Right cardiac atrium (tissue), 5 donors: Measurements from ENCODE around the gene SVIL. TPM values are rescaled to one million over a fixed set of nuclear protein-coding genes. Genes with fewer than 3 reads are reported as not detected.
"Not testable (repeated sequence)": the region's sequence is repeated elsewhere in the genome, so short reads cannot be mapped to it uniquely, and the experiment has no call there.

Source experiments
- ATAC-seq, 2 donors: fragments of 200-7000 bp; cut with Tn5 transposase; one replicate each; pipeline versions ENCODE4 v1.8.0 to v1.9.1; 2020; ENCODE audit warnings: moderate library complexity in 2 of 2, mild to moderate bottlenecking in 1 of 2
- DNase-seq, 3 donors: peaks; one replicate each; pipeline ENCODE4 v3.0.0-alpha.2; 2020
- H3K27ac ChIP-seq: one replicate; pipeline ENCODE4 v1.5.1; 2013; ENCODE audit warnings: mild to moderate bottlenecking, low read length, control low read depth, moderate library complexity
- H3K27me3 ChIP-seq: one replicate; pipeline ENCODE4 v1.6.1; 2013; ENCODE audit not compliant: control insufficient read depth, insufficient read depth
- H3K4me1 ChIP-seq: one replicate; pipeline ENCODE4 v1.6.1; 2013; ENCODE audit warnings: low read length; ENCODE audit not compliant: control insufficient read depth, insufficient read depth
- H3K4me3 ChIP-seq: one replicate; pipeline ENCODE4 v1.5.1; 2013; ENCODE audit warnings: low read length, control low read depth
- H3K9me3 ChIP-seq: one replicate; pipeline ENCODE4 v1.6.1; 2013; ENCODE audit warnings: low read length; ENCODE audit not compliant: control insufficient read depth
- WGBS: extraction: QIAGEN DNeasy Blood & Tissue Kit; methylation state at CpG from one replicate; pipeline ENCODE4 v1.1.7; 2013; 5-methylcytosine and 5-hydroxymethylcytosine counted together
- intact Hi-C, 4 donors: fragments of 100-400 bp; cut with DNase I; formaldehyde crosslinking; loops; one replicate each; pipeline versions ENCODE4 v1.11.0 to v1.14.0; 2022 to 2023
- polyA plus RNA-seq: library from polyadenylated mRNA; stranded (reverse); fragments of 200-250 nt; gene quantifications from one replicate; pipeline ENCODE4 v1.2.3, GENCODE V29; 2013
- total RNA-seq, 4 donors: library from RNA; stranded (reverse); fragmentation: NEBNext Ultra II Directional; extraction: Animal tissue kit (Norgen Biotek cat#: 25700); gene quantifications; one replicate each; pipeline ENCODE4 v1.2.1, GENCODE V29; 2021
- donor health status: healthy with polysubstance abuse.
- donor health status: DM: no; HTN: yes; CAD: no.
- donor health status: DM: no; HTN: no; CAD: no.
- donor health status: DM: no; HTN: yes; CAD: no; lungs with severe emphysema.
- donor health status: DM: yes; HTN: yes; CAD: no.

Gene SVIL
- total and polyA plus RNA-seq, 5 donors, result 106 to 374 (median 265) TPM

GRCh38 chr10:29537799-29538198 lies 97.0 kb downstream of the SVIL start:
- DNase-seq, result no peak
- intact Hi-C loops, result loop anchor here in 1 of 4 donors (10.0 kb wide), 1 partner anchor 197 kb away; no protein-coding TSS in a partner anchor
- Histone ChIP-seq H3K27me3 (no peaks in the 10 kb centered on the region), H3K4me1 (peaks cover 7% of the 10 kb centered on the region), H3K4me3 (no peak overlapping the region), H3K9me3 (no peaks in the 10 kb centered on the region), H3K27ac (no peak overlapping the region)
- ATAC-seq, result no peak
- WGBS, result 60% methylated on average over 7 of the region's 7 CpGs

- not testable (repeated sequence) for H3K27ac ChIP-seq, H3K4me1 ChIP-seq, ATAC-seq, H3K27me3 ChIP-seq, DNase-seq, H3K4me3 ChIP-seq, H3K9me3 ChIP-seq
- 65% methylated on average over 8 of the region's 8 CpGs for WGBS
- intact Hi-C loops, result loop anchor here in 1 of 4 donors (10.0 kb wide), 1 partner anchor 198 kb away; no protein-coding TSS in a partner anchor
Measured at GRCh38 chr10:29536691-29537090, 98.1 kb downstream of the SVIL start.

GRCh38 chr10:29535778-29536453 lies 98.9 kb downstream of the SVIL start:
- no peaks in the 10 kb centered on the region for H3K9me3 ChIP-seq
- intact Hi-C loops, result loop anchor here in 1 of 4 donors (10.0 kb wide), 1 partner anchor 199 kb away; no protein-coding TSS in a partner anchor
- 51% methylated on average over 7 of the region's 7 CpGs for WGBS
- peak; percentile 25 to 44 for ATAC-seq
- H3K4me3 ChIP-seq, result no peak overlapping the region
- H3K27ac ChIP-seq, result peak overlapping the region; percentile 91
- H3K27me3 ChIP-seq, result no peaks in the 10 kb centered on the region
- DNase-seq, result no peak
- peaks cover 3% of the 10 kb centered on the region for H3K4me1 ChIP-seq

- Histone ChIP-seq H3K4me3 (peak overlapping the region; percentile 13), H3K4me1 (peaks cover 3% of the 10 kb centered on the region), H3K27ac (peak overlapping the region; percentile 91), H3K9me3 (no peaks in the 10 kb centered on the region), H3K27me3 (no peaks in the 10 kb centered on the region)
- ATAC-seq, result peak; percentile 78 to 83
- DNase-seq, result peak; percentile 66 to 81 (median 80)
- WGBS, result 30% methylated on average over 11 of the region's 11 CpGs
- intact Hi-C loops, result loop anchor here in 1 of 4 donors (10.0 kb wide), 1 partner anchor 200 kb away; no protein-coding TSS in a partner anchor
Measured at GRCh38 chr10:29535012-29535777, 99.6 kb downstream of the SVIL start.

- 45% methylated on average over 2 of the region's 2 CpGs for WGBS
- peaks cover 3% of the 10 kb centered on the region for H3K4me1 ChIP-seq
- H3K4me3 ChIP-seq, result no peak overlapping the region
- H3K9me3 ChIP-seq, result no peaks in the 10 kb centered on the region
- ATAC-seq (peak in 1 of 2 donors; percentile 7), DNase-seq (no peak)
- no peaks in the 10 kb centered on the region for H3K27me3 ChIP-seq
- no peak overlapping the region for H3K27ac ChIP-seq
- intact Hi-C loops, result loop anchor here in 1 of 4 donors (10.0 kb wide), 1 partner anchor 200 kb away; no protein-coding TSS in a partner anchor
Measured at GRCh38 chr10:29534590-29534989, 100.2 kb downstream of the SVIL start.

- Histone ChIP-seq H3K4me1 (peaks cover 3% of the 10 kb centered on the region), H3K27ac (peak overlapping the region; percentile 13), H3K27me3 (no peaks in the 10 kb centered on the region), H3K9me3 (no peaks in the 10 kb centered on the region), H3K4me3 (no peak overlapping the region)
- WGBS, result 58% methylated on average over 7 of the region's 7 CpGs
- ATAC-seq (no peak), DNase-seq (no peak)
- intact Hi-C loops, result loop anchor here in 1 of 4 donors (10.0 kb wide), 1 partner anchor 201 kb away; no protein-coding TSS in a partner anchor
Measured at GRCh38 chr10:29533696-29534285, 101.0 kb downstream of the SVIL start.

GRCh38 chr10:29533046-29533445 lies 101.7 kb downstream of the SVIL start:
- no peak overlapping the region for H3K4me3 ChIP-seq
- no peak overlapping the region for H3K27ac ChIP-seq
- H3K4me1 ChIP-seq, result no peaks in the 10 kb centered on the region
- no peak for DNase-seq
- intact Hi-C loops, result loop anchor here in 1 of 4 donors (10.0 kb wide), 1 partner anchor 202 kb away; no protein-coding TSS in a partner anchor
- no peaks in the 10 kb centered on the region for H3K27me3 ChIP-seq
- ATAC-seq, result no peak
- H3K9me3 ChIP-seq, result no peaks in the 10 kb centered on the region
- WGBS, result 87% methylated on average over 14 of the region's 14 CpGs

GRCh38 chr10:29532256-29532878 lies 102.4 kb downstream of the SVIL start:
- ATAC-seq (peak in 1 of 2 donors; percentile 3), DNase-seq (no peak)
- H3K27ac ChIP-seq, result no peak overlapping the region
- H3K9me3 ChIP-seq, result no peaks in the 10 kb centered on the region
- WGBS, result 87% methylated on average over 19 of the region's 19 CpGs
- intact Hi-C loops, result loop anchor here in 1 of 4 donors (10.0 kb wide), 1 partner anchor 202 kb away; no protein-coding TSS in a partner anchor
- no peaks in the 10 kb centered on the region for H3K27me3 ChIP-seq
- no peaks in the 10 kb centered on the region for H3K4me1 ChIP-seq
- H3K4me3 ChIP-seq, result no peak overlapping the region

GRCh38 chr10:29530112-29530976 lies 104.4 kb downstream of the SVIL start:
- Histone ChIP-seq H3K27ac (no peak overlapping the region), H3K27me3 (no peaks in the 10 kb centered on the region), H3K9me3 (no peaks in the 10 kb centered on the region), H3K4me3 (no peak overlapping the region), H3K4me1 (no peaks in the 10 kb centered on the region)
- no peak for ATAC-seq
- WGBS, result 78% methylated on average over 9 of the region's 9 CpGs
- no peak for DNase-seq
- intact Hi-C loops, result loop anchor here in 1 of 4 donors (10.0 kb wide), 1 partner anchor 204 kb away; no protein-coding TSS in a partner anchor

GRCh38 chr10:29529146-29529545 lies 105.6 kb downstream of the SVIL start:
- intact Hi-C loops, result loop anchor here in 1 of 4 donors (10.0 kb wide), 1 partner anchor 56 kb away; no protein-coding TSS in a partner anchor

More at GRCh38 chr10:29529146-29529545, 105.6 kb downstream of the SVIL start:
- Histone ChIP-seq H3K4me1 (no peaks in the 10 kb centered on the region), H3K27ac (no peak overlapping the region), H3K4me3 (no peak overlapping the region), H3K9me3 (no peaks in the 10 kb centered on the region), H3K27me3 (no peaks in the 10 kb centered on the region)
- no peak for ATAC-seq
- no peak for DNase-seq
- 76% methylated on average over 6 of the region's 6 CpGs for WGBS
